ENCODE data around the gene BTG4. TPM values are rescaled to one million over a fixed set of nuclear protein-coding genes. Genes with fewer than 3 reads are reported as not detected.
A peak's percentile ranks its signal among the peaks of the same experiment; 100 is the strongest.

Gene BTG4
- total RNA-seq, 1 experiment from 2014 or later = not detected

- peak; percentile 62 for ATAC-seq
- peaks cover 46% of the 10 kb centered on the region for H3K27me3 Mint-ChIP-seq (ENCODE audit: low read depth)
- no peak within 1 kb of the TSS for H3K27ac Mint-ChIP-seq
- peaks cover 21% of the 10 kb centered on the region for H3K4me1 Mint-ChIP-seq
- no peaks in the 10 kb centered on the region for H3K9me3 Mint-ChIP-seq
- no peaks in the 10 kb centered on the region for H3K36me3 Mint-ChIP-seq
- TF ChIP-seq ELF4 (CRISPR knock-in tag; IDR thresholded peaks at IDR 0.05; ENCODE audit: low read depth) (no peak), ZNF263 (CRISPR knock-in tag; IDR thresholded peaks at IDR 0.05; ENCODE audit: low read depth) (no peak), ZNF425 (CRISPR knock-in tag; conservative IDR thresholded peaks at IDR 0.05) (no peak), SOX15 (CRISPR knock-in tag; IDR thresholded peaks at IDR 0.05) (no peak), ZNF121 (CRISPR knock-in tag; IDR thresholded peaks at IDR 0.05) (no peak)
- ChIA-PET POLR2A (no interaction called here), CTCF (interaction anchor here (0.5 to 2.9 kb wide), 7 partner anchors 18 to 412 kb away, joined by 3 to 19 read pairs (median 3); no protein-coding TSS in a partner anchor)
- H3K4me3 Mint-ChIP-seq = peak within 1 kb of the TSS; percentile 68
- peak; percentile 75 for DNase-seq (ENCODE audit: low spot score)
These were observed 2.2 kb upstream of the BTG4 start, which contains the start of gene HOATZ for GRCh38 chr11:111514216-111515031. HOATZ (plus strand) TSS chr11:111514778; CDS start chr11:111514785, 7 bp downstream.

GRCh38 chr11:111513240-111513605, 1.0 kb upstream of the BTG4 start:
- Mint-ChIP-seq H3K9me3 (no peaks in the 10 kb centered on the region), H3K27ac (no peak overlapping the region), H3K4me3 (peak overlapping the region; percentile 61), H3K4me1 (peaks cover 21% of the 10 kb centered on the region), H3K27me3 (ENCODE audit: low read depth) (peaks cover 46% of the 10 kb centered on the region), H3K36me3 (no peaks in the 10 kb centered on the region)
- POLR2A ChIA-PET = interaction anchor here (0.7 to 1.6 kb wide), 4 partner anchors 26 to 89 kb away, joined by 3 to 4 read pairs (median 3); partner anchors contain the start of gene LAYN
- TF ChIP-seq ZNF232 (CRISPR knock-in tag; IDR thresholded peaks at IDR 0.05) = no peak
- no peak for TF ChIP-seq MLX (CRISPR knock-in tag; IDR thresholded peaks at IDR 0.05)
- TF ChIP-seq JUN (CRISPR knock-in tag; IDR thresholded peaks at IDR 0.05) = no peak
- no peak for TF ChIP-seq SMAD4 (CRISPR knock-in tag; IDR thresholded peaks at IDR 0.05)
- TF ChIP-seq ZNF281 (CRISPR knock-in tag; IDR thresholded peaks at IDR 0.05) = no peak
- ATAC-seq = peak; percentile 14
- DNase-seq (ENCODE audit: low spot score) = no peak
- CTCF ChIA-PET = interaction anchor here (0.7 to 2.9 kb wide), 7 partner anchors 13 to 310 kb away, joined by 3 to 19 read pairs (median 3); no protein-coding TSS in a partner anchor

GRCh38 chr11:111510311-111510710, 1.9 kb downstream of the BTG4 start:
- no peak for ATAC-seq
- ChIA-PET CTCF (no interaction called here), POLR2A (no interaction called here)
- no peak for DNase-seq (ENCODE audit: low spot score)
- H3K36me3 Mint-ChIP-seq = no peaks in the 10 kb centered on the region
- peak overlapping the region; percentile 1; the same call in 1 of the 2 replicates for H3K27ac Mint-ChIP-seq
- TF ChIP-seq TP53 (CRISPR knock-in tag; IDR thresholded peaks at IDR 0.05) (no peak), ZBTB43 (CRISPR knock-in tag; IDR thresholded peaks at IDR 0.05) (no peak), RORB (CRISPR knock-in tag; IDR thresholded peaks at IDR 0.05) (no peak), GRHL2 (CRISPR knock-in tag; IDR thresholded peaks at IDR 0.05; ENCODE audit: insufficient replicate concordance, severe bottlenecking) (no peak), USF2 (CRISPR knock-in tag; IDR thresholded peaks at IDR 0.05) (no peak), E2F5 (CRISPR knock-in tag; IDR thresholded peaks at IDR 0.05) (no peak), PREB (CRISPR knock-in tag; IDR thresholded peaks at IDR 0.05; ENCODE audit: borderline replicate concordance) (no peak), ESRRA (CRISPR knock-in tag; IDR thresholded peaks at IDR 0.05; ENCODE audit: borderline replicate concordance) (no peak), HMGA2 (CRISPR knock-in tag; IDR thresholded peaks at IDR 0.05) (no peak), ZNF396 (CRISPR knock-in tag; IDR thresholded peaks at IDR 0.05; ENCODE audit: borderline replicate concordance) (no peak)
- no peaks in the 10 kb centered on the region for H3K9me3 Mint-ChIP-seq
- peaks cover 21% of the 10 kb centered on the region for H3K4me1 Mint-ChIP-seq
- H3K27me3 Mint-ChIP-seq (ENCODE audit: low read depth) = peaks cover 46% of the 10 kb centered on the region
- no peak overlapping the region for H3K4me3 Mint-ChIP-seq
